Psoas muscle (tissue), 8 donors: ENCODE results near the gene KCTD5. TPM values are rescaled to one million over a fixed set of nuclear protein-coding genes. Genes with fewer than 3 reads are reported as not detected.
"Not testable (repeated sequence)": the region's sequence is repeated elsewhere in the genome, so short reads cannot be mapped to it uniquely, and the experiment has no call there.

Experiments
- ATAC-seq, 4 donors: fragments of 200-7000 bp; cut with Tn5 transposase; one replicate each; pipeline ENCODE4 v1.9.1; 2020; ENCODE audit warnings: moderate library complexity in 3 of 4, mild to moderate bottlenecking in 2 of 4
- DNase-seq, 2 donors: peaks; one replicate each; pipeline ENCODE4 v3.0.0-alpha.2; 2020
- H3K27ac ChIP-seq: fragments of 200-600 bp; one replicate; pipeline ENCODE4 v1.8.0; 2022
- H3K27me3 ChIP-seq, 3 donors: fragments of 200-600 bp in 1 of 3; one replicate each; pipeline versions ENCODE4 v1.6.1 to v1.8.0; 2013 to 2022; ENCODE audit warnings: low read length in 2 of 3, mild to moderate bottlenecking in 2 of 3, moderate library complexity in 1 of 3; ENCODE audit not compliant: insufficient read depth in 3 of 3
- H3K36me3 ChIP-seq, 2 donors: fragments of 200-600 bp in 1 of 2; one replicate each; pipeline versions ENCODE4 v1.6.1 to v1.8.0; 2013 to 2022; ENCODE audit warnings: low read depth in 1 of 2, mild to moderate bottlenecking in 1 of 2, moderate library complexity in 1 of 2; ENCODE audit not compliant: insufficient read depth in 1 of 2
- H3K4me1 ChIP-seq: fragments of 200-600 bp; one replicate; pipeline ENCODE4 v1.8.0; 2022
- H3K4me3 ChIP-seq: fragments of 200-600 bp; one replicate; pipeline ENCODE4 v1.8.0; 2022; ENCODE audit warnings: mild to moderate bottlenecking
- H3K9me3 ChIP-seq: fragments of 200-600 bp; one replicate; pipeline ENCODE4 v1.8.0; 2022
- WGBS, 3 donors: extraction: QIAGEN DNeasy Blood & Tissue Kit; methylation state at CpG; one replicate each; pipeline versions ENCODE4 v1.1.6 to v1.1.7; 2013; 5-methylcytosine and 5-hydroxymethylcytosine counted together
- intact Hi-C, 2 donors: fragments of 100-400 bp; cut with DNase I; formaldehyde crosslinking; loops; one replicate each; pipeline versions ENCODE4 v1.11.0 to v1.14.2; 2022
- polyA plus RNA-seq, 3 donors: library from polyadenylated mRNA; stranded (reverse); fragments of 200-250 nt; gene quantifications; one replicate each; pipeline ENCODE4 v1.2.3, GENCODE V29; 2013
- total RNA-seq, 4 donors: library from RNA; stranded (reverse); fragmentation: NEBNext Ultra II Directional in 2 of 4; extraction: Animal tissue kit (Norgen Biotek cat#: 25700) in 2 of 4; gene quantifications; one replicate each; pipeline versions ENCODE4 v1.2.1 to v1.2.4, GENCODE V29; 2021 to 2023
- TF ChIP-seq, protein P1 (sequence below): fragments of 200-600 bp; IDR thresholded peaks from one replicate; pipeline ENCODE4 v1.8.0; 2022; ENCODE audit warnings: antibody characterized with exemption
- donor health status: healthy with polysubstance abuse.
- donor health status: DM: no; HTN: no; CAD: no; lungs with moderate emphysema.
- donor health status: Bipolar disorder and iron deficiency.
- donor health status: healthy.
- donor health status: DM: yes; HTN: yes; CAD: no.
- donor health status: DM: no; HTN: no; CAD: no.
- donor health status: DM: no; HTN: no; CAD: no.
- donor health status: DM: yes; HTN: yes; CAD: no.

The KCTD5 gene
- total and polyA plus RNA-seq, 7 donors, result 9.1 to 65.8 (median 17.2) TPM

DNA sequence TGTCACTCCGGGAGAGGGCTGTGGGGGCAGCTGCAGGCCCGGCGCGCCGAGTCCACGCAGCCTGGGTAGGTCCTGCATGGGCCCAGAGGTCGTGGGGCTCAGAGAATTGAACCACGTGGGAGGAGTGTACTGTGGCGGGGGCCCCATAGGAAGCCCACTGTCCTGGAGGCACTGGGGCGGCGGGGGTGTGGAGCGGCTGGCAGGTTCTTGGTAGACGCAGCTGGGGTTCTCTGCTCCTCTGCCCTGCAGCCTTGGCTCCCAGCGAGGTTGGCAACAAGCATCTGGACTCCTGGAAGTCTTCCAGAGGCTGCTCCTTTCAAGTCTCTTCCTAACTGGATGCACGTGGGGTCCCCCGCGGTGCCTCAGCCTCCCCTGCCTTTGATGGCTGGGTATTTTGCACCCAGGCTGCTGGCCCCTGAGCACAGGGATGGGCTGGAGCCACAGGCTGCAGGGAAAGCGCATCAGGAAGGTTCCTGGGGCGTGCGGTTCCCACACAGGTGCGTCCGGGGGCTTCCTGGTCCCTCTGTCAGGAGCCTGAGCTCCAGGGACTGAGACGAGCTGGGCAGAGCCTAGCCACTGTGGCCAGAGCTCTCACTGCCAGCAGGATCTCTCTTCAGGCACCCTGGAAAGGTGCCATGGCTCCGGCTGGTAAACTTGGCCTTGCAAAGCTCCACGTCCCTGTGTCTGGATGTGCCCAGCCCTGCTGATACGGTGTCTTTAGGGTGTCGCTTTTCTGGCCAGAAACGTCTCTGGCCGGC is 9.3 kb downstream of the KCTD5 start:
- TF ChIP-seq, protein P1, sequence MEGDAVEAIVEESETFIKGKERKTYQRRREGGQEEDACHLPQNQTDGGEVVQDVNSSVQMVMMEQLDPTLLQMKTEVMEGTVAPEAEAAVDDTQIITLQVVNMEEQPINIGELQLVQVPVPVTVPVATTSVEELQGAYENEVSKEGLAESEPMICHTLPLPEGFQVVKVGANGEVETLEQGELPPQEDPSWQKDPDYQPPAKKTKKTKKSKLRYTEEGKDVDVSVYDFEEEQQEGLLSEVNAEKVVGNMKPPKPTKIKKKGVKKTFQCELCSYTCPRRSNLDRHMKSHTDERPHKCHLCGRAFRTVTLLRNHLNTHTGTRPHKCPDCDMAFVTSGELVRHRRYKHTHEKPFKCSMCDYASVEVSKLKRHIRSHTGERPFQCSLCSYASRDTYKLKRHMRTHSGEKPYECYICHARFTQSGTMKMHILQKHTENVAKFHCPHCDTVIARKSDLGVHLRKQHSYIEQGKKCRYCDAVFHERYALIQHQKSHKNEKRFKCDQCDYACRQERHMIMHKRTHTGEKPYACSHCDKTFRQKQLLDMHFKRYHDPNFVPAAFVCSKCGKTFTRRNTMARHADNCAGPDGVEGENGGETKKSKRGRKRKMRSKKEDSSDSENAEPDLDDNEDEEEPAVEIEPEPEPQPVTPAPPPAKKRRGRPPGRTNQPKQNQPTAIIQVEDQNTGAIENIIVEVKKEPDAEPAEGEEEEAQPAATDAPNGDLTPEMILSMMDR, result no peak
- Histone ChIP-seq H3K36me3 (peaks cover under 1 to 7% of the 10 kb centered on the region in 2 donors), H3K4me3 (peak overlapping the region; percentile 29), H3K4me1 (peaks cover 41% of the 10 kb centered on the region), H3K9me3 (no peaks in the 10 kb centered on the region), H3K27me3 (no peaks in the 10 kb centered on the region), H3K27ac (peak overlapping the region; percentile 88)
- ATAC-seq, result peak; percentile 26 to 62 (median 55)
- DNase-seq, result peak; percentile 54 to 83
- intact Hi-C loops, result no loop called here
- 30 to 41% (median 35%) methylated on average over 25 to 29 of the region's 29 CpGs for WGBS, 3 donors

DNA sequence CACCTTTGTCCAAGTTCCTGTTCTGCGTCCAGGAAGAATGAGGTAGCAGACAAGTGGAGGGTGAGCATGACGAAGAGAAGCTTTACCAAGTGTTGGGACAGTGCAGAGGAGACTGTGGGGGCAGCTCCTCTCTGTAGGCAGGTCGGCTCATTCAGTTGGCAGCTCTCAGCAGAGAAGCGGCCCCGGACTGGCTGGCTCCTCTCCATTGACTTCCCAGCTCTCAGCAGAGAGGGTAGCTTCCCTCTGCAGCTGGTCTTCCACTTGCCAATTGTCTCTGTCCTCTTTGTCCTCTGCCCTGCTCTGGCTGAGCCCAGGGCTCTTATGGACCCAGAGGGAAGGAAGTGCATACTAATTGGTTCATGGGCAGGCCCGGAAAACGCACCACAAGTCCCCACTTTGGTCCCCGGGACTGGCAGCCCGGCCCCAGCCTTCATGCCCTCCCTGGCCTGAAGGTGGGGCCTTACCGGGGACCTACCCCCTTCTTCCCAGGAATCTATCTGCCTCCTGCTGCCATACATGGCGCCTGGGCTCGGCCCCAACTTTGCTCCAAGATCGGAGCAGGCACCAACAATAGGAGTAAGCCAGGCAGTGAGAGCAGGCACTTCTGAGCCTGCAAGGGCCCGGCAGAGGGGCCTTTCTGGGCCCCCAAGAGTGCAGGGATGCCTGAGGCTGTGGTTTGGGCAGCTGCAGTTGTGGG is 10.1 kb downstream of the KCTD5 start:
- peak; percentile 57 to 79 for DNase-seq
- 24 to 32% (median 25%) methylated on average over 14 of the region's 14 CpGs for WGBS, 3 donors

DNA sequence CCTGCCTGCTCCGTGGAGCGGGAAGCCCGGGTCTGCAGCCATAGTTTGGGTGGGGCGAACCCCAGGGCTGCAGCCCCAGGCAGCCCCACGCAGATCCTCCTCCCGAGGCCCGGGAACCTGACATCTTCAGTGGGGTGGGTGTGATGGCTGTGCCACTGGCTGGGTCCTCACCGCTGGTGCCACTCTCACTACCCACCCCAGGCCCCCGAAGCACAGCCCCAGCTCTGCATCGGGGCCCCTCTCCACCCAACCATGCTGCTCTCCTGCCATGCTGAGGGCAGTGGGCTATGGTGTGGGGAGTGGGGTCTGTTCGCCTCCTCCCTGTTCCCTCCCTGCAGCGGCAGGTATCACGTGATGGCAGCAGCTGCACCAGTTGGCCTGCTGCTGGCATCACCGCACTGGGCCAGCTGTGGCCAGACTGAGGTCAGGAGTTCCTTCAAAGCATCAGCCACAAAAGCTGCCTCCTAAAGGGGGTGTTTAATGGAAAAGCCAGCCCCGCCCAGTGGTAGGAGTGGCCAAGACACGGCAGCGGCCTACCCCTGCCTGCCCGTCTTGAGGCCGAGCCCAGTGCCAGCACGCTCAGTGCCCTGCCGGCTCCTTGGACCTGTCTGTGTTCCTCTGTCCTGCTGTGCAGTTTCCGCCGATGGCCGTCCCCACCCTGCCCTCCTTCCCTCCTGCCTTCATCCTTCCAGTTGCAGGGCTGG is 10.8 kb downstream of the KCTD5 start:
- Histone ChIP-seq H3K36me3 (peaks cover 4 to 21% of the 10 kb centered on the region in 2 donors), H3K27ac (peak overlapping the region; percentile 88), H3K27me3 (no peaks in the 10 kb centered on the region), H3K4me3 (peak overlapping the region; percentile 38), H3K4me1 (peaks cover 41% of the 10 kb centered on the region), H3K9me3 (no peaks in the 10 kb centered on the region)
- peak; percentile 47 to 77 (median 64) for ATAC-seq
- TF ChIP-seq, protein P1, result no peak
- intact Hi-C loops, result no loop called here
- DNase-seq, result peak; percentile 56 to 75
- WGBS, 3 donors, result 20 to 37% (median 31%) methylated on average over 24 of the region's 24 CpGs

More for the DNA sequence above, 10.1 kb downstream of the KCTD5 start:
- ATAC-seq, result peak; percentile 68 to 80 (median 74)
- intact Hi-C loops, result no loop called here
- peak overlapping the region; percentile 88 for H3K27ac ChIP-seq
- TF ChIP-seq, protein P1, result no peak
- H3K4me1 ChIP-seq, result peaks cover 41% of the 10 kb centered on the region
- H3K4me3 ChIP-seq, result peak overlapping the region; percentile 38
- H3K27me3 ChIP-seq, result no peaks in the 10 kb centered on the region
- H3K9me3 ChIP-seq, result no peaks in the 10 kb centered on the region
- peaks cover 4 to 14% of the 10 kb centered on the region in 2 donors for H3K36me3 ChIP-seq

DNA sequence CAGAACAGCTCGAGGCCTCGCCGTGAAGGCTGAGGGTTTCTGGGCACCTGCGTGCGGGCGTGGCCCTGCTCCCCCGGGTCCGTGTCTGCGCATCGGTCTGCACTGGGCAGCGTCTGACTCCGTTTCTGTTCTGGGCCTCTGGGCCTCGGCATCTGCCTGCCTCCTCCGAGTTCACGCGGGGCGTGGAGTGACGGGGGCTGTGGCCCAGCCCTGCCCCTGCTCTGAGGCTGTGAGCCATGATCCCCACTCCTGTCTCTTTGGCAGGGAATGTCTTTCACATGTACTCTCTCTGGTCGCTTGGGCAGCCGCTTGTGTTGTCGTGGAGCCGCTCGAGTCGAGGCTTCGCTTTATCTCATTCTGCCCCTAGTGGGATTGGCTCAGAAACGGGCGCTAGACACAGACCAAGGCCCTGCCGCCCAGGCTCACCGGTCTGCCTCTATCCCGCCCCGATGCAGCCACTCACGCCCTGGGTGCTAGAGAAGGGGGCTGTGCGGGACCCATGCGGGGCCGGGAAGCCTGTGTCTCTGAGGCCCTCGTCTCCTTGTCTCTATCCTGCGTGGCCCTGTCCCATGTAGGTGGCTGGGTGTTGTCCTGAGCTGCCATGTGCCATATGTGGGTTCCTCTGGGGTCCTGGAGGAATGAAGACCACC is 14.4 kb downstream of the KCTD5 start:
- ATAC-seq, H3K9me3 ChIP-seq, H3K27me3 ChIP-seq, intact Hi-C loops, H3K27ac ChIP-seq, H3K4me3 ChIP-seq: not testable (repeated sequence)
- H3K36me3 ChIP-seq, result peaks cover 4 to 44% of the 10 kb centered on the region in 2 donors
- 87 to 93% (median 92%) methylated on average over 27 to 32 of the region's 37 CpGs for WGBS, 3 donors
- peak in 1 of 2 donors; percentile 12 for DNase-seq
- peaks cover 19% of the 10 kb centered on the region for H3K4me1 ChIP-seq
